PC-3 (cell line): ENCODE data around the gene PBLD.

ENCODE experiments used
- CTCF ChIP-seq: fragments of 300-600 bp; sonication (generic); conservative IDR thresholded peaks from 2 replicates; pipeline ENCODE4 v1.5.1; 2017; ENCODE audit warnings: antibody characterized with exemption, low read depth, mild to moderate bottlenecking, low read length
- EZH2 ChIP-seq: fragments of 300-600 bp; sonication (generic); IDR thresholded peaks from one replicate; pipeline ENCODE4 v1.6.1; 2017; ENCODE audit warnings: antibody characterized with exemption, mild to moderate bottlenecking, low read length; ENCODE audit not compliant: unreplicated experiment
- EZH2phosphoT487 ChIP-seq: fragments of 300-600 bp; sonication (generic); IDR thresholded peaks from 2 replicates; pipeline ENCODE4 v1.6.1; 2018; ENCODE audit warnings: mild to moderate bottlenecking, antibody characterized with exemption, low read length, borderline replicate concordance

- TF ChIP-seq CTCF (no peak), EZH2 (no peak), EZH2phosphoT487 (no peak)
Observed at GRCh38 chr10:68353537-68353936, 20.8 kb upstream of the PBLD start.
